Keratinocyte (primary cell): ENCODE data around the gene CYP4F3.
"Not testable (repeated sequence)": the region's sequence is repeated elsewhere in the genome, so short reads cannot be mapped to it uniquely, and the experiment has no call there.

Experiments used
- EZH2 ChIP-seq: IDR thresholded peaks from one replicate; pipeline ENCODE4 v1.6.1; 2012; ENCODE audit warnings: inconsistent platforms, mild to moderate bottlenecking, low read length, moderate library complexity
- TF ChIP-seq, protein P1 (sequence below), 3 experiments: IDR thresholded peaks in 1 of 3; conservative IDR thresholded peaks in 1 of 3; optimal IDR thresholded peaks in 1 of 3; 2 replicates in 2 of 3; 3 replicates in 1 of 3; pipeline versions ENCODE3 to v1.5.1; 2011; ENCODE audit warnings: low read length in 3 of 3, mild to moderate bottlenecking in 3 of 3, moderate library complexity in 2 of 3, control low read depth in 1 of 3, inconsistent platforms in 1 of 3; ENCODE audit not compliant: insufficient read depth in 2 of 3; ENCODE audit errors: extremely low read depth in 1 of 3

- TF ChIP-seq, protein P1, sequence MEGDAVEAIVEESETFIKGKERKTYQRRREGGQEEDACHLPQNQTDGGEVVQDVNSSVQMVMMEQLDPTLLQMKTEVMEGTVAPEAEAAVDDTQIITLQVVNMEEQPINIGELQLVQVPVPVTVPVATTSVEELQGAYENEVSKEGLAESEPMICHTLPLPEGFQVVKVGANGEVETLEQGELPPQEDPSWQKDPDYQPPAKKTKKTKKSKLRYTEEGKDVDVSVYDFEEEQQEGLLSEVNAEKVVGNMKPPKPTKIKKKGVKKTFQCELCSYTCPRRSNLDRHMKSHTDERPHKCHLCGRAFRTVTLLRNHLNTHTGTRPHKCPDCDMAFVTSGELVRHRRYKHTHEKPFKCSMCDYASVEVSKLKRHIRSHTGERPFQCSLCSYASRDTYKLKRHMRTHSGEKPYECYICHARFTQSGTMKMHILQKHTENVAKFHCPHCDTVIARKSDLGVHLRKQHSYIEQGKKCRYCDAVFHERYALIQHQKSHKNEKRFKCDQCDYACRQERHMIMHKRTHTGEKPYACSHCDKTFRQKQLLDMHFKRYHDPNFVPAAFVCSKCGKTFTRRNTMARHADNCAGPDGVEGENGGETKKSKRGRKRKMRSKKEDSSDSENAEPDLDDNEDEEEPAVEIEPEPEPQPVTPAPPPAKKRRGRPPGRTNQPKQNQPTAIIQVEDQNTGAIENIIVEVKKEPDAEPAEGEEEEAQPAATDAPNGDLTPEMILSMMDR (optimal IDR thresholded peaks at IDR 0.05 in 1 of 3, IDR thresholded peaks at IDR 0.05 in 1 of 3, conservative IDR thresholded peaks at IDR 0.05 in 1 of 3; ENCODE audit: extremely low read depth in 1 of 3, insufficient read depth in 2 of 3, low read length in 3 of 3) = not testable (repeated sequence)
- not testable (repeated sequence) for TF ChIP-seq EZH2
Measured at GRCh38 chr19:15593766-15594165, 46.9 kb upstream of the CYP4F3 start.
